GM12873 (cell line): Measurements from ENCODE around the gene HSPB8.

Source experiments
- CTCF ChIP-seq: IDR thresholded peaks from 2 replicates; pipeline ENCODE4 v1.5.1; 2012; ENCODE audit warnings: low read depth, mild to moderate bottlenecking, moderate library complexity, low read length, control low read depth; ENCODE audit not compliant: insufficient read depth; ENCODE audit errors: missing control alignments

The HSPB8 gene

GRCh38 chr12:119171691-119172425 is 6.9 kb upstream of the HSPB8 start:
- no peak for TF ChIP-seq CTCF

- TF ChIP-seq CTCF: no peak
Measured at GRCh38 chr12:119175081-119175480, 3.6 kb upstream of the HSPB8 start.

- TF ChIP-seq CTCF: no peak
Measured at GRCh38 chr12:119176267-119177055, 2.3 kb upstream of the HSPB8 start.

GRCh38 chr12:119177056-119177325 is 1.7 kb upstream of the HSPB8 start:
- TF ChIP-seq CTCF: no peak

DNA sequence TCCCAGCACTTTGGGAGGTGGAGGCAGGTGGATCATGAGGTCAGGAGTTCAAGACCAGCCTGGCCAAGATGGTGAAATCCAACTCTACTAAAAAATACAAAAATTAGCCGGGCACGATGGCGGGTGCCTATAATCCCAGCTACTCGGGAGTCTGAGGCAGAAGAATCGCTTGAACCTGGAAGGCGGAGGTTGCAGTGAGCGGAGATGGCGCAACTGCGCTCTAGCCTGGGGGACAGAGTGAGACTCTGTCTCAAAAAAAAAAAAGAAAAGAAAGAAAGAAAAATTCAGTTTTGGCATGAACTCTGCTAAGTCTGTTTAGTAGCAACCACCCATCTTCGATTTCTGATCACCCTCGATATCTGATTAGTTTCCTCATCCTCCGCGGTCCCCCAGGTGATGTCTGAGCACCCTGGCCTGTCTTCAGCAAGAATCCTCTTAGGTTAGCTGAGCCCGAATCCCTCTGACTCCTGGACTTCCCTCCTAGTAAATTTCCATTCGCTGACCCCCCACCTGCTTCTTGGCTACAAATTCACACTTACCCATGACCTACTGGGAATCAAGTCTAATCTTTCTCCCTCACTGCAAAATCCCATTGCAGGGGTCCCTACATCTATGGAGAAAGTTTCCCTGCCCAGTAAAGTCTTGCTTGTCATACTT is 879 bp upstream of the HSPB8 start:
- TF ChIP-seq CTCF: no peak

DNA sequence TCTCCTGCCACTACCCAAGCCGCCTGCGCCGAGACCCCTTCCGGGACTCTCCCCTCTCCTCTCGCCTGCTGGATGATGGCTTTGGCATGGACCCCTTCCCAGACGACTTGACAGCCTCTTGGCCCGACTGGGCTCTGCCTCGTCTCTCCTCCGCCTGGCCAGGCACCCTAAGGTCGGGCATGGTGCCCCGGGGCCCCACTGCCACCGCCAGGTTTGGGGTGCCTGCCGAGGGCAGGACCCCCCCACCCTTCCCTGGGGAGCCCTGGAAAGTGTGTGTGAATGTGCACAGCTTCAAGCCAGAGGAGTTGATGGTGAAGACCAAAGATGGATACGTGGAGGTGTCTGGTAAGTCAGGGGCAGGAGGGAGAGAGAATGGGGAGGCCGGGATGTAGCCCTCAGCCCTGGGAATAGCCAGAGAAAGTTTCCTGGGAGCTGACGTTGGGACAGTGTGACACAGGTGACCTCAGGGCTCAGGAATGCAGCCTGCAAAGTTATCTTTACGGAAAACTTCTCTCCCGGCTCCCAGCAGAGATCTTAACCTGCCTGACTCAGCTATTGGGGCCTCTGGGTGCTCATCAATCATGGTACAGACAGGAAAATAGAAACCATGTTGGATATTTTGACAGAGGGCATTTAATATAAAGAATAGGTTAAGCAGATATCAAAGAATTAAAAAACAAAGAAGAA is 747 bp downstream of the HSPB8 start:
- TF ChIP-seq CTCF: no peak
